Astrocyte of the cerebellum (primary cell): ENCODE results near the gene WIPF3.
A peak's percentile ranks its signal among the peaks of the same experiment; 100 is the strongest.

Experiments used
- DNase-seq: peaks from one replicate; pipeline ENCODE4 v3.0.0-alpha.2; 2011; ENCODE audit warnings: low read depth
- H3K4me3 ChIP-seq: 2 replicates; pipeline ENCODE4 v1.5.1; 2011; ENCODE audit warnings: mild to moderate bottlenecking, low read depth, low read length, moderate library complexity
- in situ Hi-C: cut with HindIII; loops from 2 replicates; pipeline ENCODE4 v1.10.0; 2017; ENCODE audit warnings: low sequenced_read_pairs
- TF ChIP-seq, protein P1 (sequence below): IDR thresholded peaks from 2 replicates; pipeline ENCODE4 v1.5.1; 2012; ENCODE audit warnings: low read length, low read depth, moderate library complexity, mild to moderate bottlenecking; ENCODE audit errors: missing control alignments

WIPF3 gene, protein sequence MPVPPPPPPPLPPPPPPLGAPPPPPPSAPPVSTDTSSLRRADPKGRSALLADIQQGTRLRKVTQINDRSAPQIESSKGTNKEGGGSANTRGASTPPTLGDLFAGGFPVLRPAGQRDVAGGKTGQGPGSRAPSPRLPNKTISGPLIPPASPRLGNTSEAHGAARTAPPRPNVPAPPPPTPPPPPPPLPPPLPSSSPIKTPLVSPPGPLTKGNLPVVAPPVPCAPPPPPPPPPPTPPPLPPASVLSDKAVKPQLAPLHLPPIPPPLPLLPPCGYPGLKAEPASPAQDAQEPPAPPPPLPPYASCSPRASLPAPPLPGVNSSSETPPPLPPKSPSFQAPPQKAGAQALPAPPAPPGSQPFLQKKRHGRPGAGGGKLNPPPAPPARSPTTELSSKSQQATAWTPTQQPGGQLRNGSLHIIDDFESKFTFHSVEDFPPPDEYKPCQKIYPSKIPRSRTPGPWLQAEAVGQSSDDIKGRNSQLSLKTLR

DNA sequence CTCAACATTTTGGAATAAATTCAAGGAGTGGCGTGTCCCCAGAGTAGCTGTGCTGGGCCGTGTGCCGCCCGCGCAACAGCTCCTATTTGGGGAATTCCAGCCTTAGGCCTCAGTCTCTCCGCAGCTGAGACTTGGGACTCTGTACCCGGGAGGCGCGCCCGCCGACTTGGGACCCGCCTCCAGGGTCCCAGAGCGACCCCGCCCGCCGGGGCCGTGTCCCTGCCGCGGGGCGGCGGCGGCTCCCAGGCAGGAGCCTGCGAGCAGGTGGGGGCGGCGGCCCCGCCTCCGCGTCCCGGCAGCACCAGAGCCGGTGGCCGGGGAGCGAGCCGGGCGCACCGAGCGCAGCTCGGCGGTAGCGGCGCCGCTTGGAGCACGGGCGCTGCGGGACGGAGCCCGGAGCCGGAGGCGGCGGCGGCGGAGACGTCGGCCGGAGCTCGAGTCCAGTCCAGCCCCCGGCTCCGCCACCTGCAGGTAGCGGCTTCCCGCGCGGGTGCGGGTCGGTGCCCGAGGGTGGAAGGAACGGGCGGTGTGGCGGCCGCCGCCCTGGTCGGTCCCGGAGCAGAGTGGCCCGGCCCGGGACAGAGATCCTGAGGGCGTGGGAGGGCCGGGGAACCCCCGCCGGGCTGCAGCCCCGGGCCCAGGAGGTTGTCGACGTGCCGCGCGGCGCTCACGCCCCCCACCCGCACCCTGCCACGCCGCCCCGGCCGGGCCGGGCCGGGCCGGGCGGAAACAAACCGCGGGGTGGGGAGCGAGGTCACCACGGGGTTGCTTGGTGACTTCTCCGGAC lies at the start of gene WIPF3:
Gene WIPF3, plus strand, starts transcription at position 301 of the 787 bp plus-strand sequence. CDS start 28,217 bp downstream, outside the sequence.
- DNase-seq = no peak
- in situ Hi-C loops = no loop called here
- TF ChIP-seq, protein P1, sequence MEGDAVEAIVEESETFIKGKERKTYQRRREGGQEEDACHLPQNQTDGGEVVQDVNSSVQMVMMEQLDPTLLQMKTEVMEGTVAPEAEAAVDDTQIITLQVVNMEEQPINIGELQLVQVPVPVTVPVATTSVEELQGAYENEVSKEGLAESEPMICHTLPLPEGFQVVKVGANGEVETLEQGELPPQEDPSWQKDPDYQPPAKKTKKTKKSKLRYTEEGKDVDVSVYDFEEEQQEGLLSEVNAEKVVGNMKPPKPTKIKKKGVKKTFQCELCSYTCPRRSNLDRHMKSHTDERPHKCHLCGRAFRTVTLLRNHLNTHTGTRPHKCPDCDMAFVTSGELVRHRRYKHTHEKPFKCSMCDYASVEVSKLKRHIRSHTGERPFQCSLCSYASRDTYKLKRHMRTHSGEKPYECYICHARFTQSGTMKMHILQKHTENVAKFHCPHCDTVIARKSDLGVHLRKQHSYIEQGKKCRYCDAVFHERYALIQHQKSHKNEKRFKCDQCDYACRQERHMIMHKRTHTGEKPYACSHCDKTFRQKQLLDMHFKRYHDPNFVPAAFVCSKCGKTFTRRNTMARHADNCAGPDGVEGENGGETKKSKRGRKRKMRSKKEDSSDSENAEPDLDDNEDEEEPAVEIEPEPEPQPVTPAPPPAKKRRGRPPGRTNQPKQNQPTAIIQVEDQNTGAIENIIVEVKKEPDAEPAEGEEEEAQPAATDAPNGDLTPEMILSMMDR = no peak
- H3K4me3 ChIP-seq = peak within 1 kb of the TSS; percentile 33

DNA sequence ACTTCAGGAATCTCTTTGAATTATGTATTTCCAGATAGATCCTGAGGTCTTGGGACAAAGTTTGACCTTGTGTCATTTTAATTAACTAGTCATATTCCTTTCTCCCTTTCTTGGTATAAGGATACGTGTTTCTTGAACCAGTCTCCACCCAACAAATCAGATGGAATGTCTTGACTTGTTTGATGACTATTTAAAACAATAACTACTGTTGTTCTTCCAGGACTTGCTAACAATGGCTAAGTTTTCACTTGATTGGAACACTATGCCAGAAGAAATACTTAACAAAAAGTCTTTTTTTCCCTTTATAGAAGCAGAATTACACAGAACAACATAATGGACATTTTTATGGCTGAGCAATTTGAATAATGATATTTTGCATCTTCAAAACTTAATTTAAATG lies 43.0 kb upstream of the WIPF3 start:
- H3K4me3 ChIP-seq = no peak overlapping the region
- DNase-seq = no peak
- TF ChIP-seq, protein P1 = no peak
- in situ Hi-C loops = no loop called here

DNA sequence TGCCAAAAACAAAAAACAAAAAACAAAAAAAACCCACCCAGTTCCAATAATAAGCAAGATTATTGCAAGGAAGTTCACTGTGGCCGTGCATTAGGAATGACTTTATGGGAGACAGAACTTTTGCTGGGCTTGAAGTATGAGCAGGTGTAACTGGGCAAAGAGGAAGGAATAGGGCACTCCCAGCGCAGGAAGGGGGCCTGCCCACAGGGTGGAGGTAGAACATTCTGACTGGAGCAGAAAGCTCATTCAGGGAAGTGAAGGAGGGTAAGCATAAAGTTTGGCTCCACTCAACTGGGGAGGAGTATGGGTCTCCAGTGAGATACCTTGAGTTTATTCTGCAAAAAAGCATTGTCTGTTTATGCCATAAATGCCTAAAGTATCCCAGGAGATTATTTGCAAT lies 42.1 kb upstream of the WIPF3 start:
- in situ Hi-C loops = no loop called here
- TF ChIP-seq, protein P1 = no peak
- DNase-seq = no peak
- no peak overlapping the region for H3K4me3 ChIP-seq

DNA sequence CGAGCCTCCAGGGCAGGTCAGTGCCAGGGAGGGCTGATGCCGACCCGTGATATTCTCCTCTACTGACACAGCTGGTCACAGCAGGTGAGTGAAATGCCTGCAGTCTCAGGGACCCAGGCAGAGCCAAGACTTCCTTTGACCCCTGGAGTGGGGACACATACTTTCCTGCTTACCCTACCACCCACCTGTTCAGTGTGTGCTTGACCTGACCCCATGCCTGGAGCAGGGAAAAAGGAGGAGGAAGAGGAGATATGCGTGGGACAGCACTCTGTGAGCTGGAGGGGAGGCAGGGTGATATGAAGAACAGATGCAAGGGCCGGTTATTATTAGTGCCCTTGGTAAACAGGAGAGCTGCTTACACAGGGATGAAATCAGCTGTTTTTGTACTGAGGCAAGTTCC lies 40.8 kb upstream of the WIPF3 start:
- H3K4me3 ChIP-seq = no peak overlapping the region
- TF ChIP-seq, protein P1 = no peak
- in situ Hi-C loops = no loop called here
- DNase-seq = no peak

DNA sequence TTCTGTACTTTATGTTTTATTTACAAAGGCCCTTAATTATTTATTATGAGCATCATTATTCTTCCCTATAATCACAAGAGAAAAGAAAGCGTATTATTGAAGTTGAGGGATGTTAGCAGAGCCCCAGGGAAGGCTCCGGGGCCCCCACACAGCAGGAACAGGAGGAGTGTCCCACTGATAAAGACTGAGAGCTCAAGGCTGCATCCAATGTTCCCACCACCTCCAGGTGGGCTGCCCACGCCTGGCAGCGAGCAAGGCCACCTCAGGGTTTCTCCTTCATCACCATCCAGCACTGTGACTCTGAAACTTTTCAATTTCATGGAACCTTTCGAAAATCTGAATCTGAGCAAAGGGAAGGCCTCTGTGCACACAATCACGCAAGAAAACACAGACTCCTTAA lies 35.9 kb upstream of the WIPF3 start:
- in situ Hi-C loops = no loop called here
- no peak for DNase-seq
- H3K4me3 ChIP-seq = no peak overlapping the region
- TF ChIP-seq, protein P1 = no peak

DNA sequence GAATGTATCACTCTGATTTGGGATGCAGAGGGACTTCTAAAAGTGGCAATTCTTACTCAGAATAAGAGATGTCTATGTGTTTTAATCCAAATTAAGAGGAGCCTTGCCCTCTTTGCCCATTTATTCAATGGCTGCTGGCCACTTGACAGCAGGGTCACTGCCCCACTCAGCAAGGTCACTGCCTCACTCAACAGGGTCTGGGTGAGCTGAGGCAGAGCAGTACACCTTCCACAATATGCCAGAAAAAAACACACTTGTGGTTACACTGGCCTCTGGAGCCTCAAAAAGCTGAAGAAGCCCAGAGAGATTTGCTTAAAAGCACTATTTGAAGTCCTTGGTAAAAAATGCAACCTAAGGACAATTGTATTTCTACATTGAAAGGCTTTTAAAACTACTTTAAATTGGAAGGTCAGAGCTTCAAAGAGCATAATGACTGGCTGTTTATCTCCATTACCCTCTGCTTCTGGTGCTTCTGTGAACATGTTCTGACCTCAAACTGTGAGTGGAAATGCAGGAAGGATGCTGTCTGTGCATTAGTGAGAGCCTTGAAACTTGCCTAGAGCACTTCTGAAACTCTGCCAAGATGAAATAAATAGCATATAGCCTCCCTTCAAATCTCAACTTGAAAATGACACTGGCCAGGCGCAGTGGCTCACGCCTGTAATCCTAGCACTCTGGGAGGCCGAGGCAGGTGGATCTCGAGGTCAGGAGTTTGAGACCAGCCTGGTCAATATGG lies 35.1 kb upstream of the WIPF3 start:
- no peak overlapping the region for H3K4me3 ChIP-seq
- in situ Hi-C loops = no loop called here
- no peak for DNase-seq
- TF ChIP-seq, protein P1 = no peak
